Measurements from ENCODE around the gene KCNMB2.

- TF ChIP-seq, protein P1, sequence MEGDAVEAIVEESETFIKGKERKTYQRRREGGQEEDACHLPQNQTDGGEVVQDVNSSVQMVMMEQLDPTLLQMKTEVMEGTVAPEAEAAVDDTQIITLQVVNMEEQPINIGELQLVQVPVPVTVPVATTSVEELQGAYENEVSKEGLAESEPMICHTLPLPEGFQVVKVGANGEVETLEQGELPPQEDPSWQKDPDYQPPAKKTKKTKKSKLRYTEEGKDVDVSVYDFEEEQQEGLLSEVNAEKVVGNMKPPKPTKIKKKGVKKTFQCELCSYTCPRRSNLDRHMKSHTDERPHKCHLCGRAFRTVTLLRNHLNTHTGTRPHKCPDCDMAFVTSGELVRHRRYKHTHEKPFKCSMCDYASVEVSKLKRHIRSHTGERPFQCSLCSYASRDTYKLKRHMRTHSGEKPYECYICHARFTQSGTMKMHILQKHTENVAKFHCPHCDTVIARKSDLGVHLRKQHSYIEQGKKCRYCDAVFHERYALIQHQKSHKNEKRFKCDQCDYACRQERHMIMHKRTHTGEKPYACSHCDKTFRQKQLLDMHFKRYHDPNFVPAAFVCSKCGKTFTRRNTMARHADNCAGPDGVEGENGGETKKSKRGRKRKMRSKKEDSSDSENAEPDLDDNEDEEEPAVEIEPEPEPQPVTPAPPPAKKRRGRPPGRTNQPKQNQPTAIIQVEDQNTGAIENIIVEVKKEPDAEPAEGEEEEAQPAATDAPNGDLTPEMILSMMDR (IDR thresholded peaks at IDR 0.05), result no peak
- TF ChIP-seq POLR2A (IDR thresholded peaks at IDR 0.05), result no peak
These were observed 232.0 kb downstream of the KCNMB2 start for GRCh38 chr3:178768072-178768864.

Measured in tibial nerve (tissue), 3 donors.